GM10847 (cell line): Measurements from ENCODE around the gene KRT36.

ENCODE experiments used
- POLR2A ChIP-seq: IDR thresholded peaks from 2 replicates; pipeline ENCODE4 v1.6.1; 2011; ENCODE audit not compliant: insufficient read length; ENCODE audit errors: extremely low read depth

Gene KRT36

DNA sequence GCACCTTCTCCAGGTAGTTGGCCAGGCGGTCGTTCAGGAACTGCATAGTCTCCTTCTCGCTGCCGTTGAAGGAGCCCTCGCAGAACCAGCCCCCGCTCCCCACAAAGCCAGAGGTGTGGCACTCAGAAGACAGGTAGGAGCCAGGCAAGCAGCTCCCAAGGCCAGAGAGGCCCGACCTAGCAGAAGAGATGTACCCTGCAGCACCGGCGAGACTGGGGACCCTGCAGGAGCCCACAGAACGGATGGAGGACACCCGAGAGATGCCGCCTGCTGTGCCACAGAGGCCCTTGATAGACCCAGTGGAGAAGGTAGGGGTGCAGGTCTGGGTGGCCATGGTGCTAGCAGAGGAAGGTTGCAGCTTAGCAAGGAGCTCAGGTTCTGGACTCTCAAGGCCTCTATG is at the start of gene KRT36:
Gene KRT36 (minus strand): TSS at position 380 of the 400 bp plus-strand sequence. CDS start 46 bp downstream, at position 334.
- no peak for TF ChIP-seq POLR2A

GRCh38 chr17:41539071-41539492 is 49.4 kb upstream of the KRT36 start:
- no peak for TF ChIP-seq POLR2A

GRCh38 chr17:41538565-41538991 is 48.9 kb upstream of the KRT36 start:
- TF ChIP-seq POLR2A, result no peak

- no peak for TF ChIP-seq POLR2A
These were observed 48.3 kb upstream of the KRT36 start for GRCh38 chr17:41537990-41538389.

DNA sequence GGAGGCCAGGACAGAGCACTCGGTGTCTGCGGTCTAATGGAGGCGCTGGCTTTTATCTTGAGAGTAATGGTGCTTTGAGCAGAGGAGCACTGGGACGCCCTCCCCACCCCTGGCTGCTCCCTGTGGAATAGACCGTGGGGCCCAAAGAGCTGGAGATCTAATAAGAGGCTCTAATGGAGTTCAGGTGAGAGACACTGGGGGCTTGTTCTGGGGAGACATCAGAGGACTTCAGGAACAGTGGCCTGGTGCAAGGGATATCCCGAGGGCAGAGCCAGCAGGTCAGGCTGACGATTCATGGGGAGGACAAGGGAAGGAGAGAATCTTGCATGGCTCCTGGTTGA is 47.9 kb upstream of the KRT36 start:
- TF ChIP-seq POLR2A, result no peak

- no peak for TF ChIP-seq POLR2A
These were observed 47.3 kb upstream of the KRT36 start for GRCh38 chr17:41536741-41537613.

GRCh38 chr17:41535764-41536481 is 46.2 kb upstream of the KRT36 start:
- TF ChIP-seq POLR2A, result no peak

DNA sequence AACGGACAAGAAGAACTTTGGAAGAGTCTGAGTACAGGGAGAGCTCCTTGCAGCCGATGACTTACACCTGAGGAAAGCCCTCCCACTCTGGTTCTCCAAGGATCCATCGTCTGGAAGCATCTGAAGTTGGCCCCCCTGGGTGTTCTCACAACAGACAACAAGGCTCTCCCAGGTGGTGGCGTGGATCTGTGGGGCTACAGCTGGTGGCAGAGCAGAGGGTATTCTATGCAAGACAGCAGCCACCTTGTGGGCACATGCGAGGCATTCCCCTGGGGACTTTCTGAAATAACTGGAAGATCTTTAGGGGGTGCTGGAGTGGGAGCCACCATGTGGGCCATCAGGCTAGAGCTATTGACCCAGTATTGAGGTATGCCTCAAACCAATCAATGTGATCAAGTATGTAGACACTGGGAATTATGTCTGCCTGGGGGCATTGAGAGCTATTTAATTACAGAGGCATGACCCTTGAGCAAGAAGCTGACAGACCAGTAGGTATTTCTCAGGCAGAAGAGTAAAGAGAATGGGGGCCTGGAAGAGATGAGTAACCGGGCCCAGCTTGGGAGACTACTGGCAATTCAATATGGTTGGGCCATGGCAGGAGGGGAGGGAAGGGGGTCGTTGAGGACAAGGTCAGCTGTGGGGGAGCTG is 45.3 kb upstream of the KRT36 start:
- TF ChIP-seq POLR2A, result no peak

GRCh38 chr17:41533613-41534012 is 43.9 kb upstream of the KRT36 start:
- TF ChIP-seq POLR2A, result no peak

DNA sequence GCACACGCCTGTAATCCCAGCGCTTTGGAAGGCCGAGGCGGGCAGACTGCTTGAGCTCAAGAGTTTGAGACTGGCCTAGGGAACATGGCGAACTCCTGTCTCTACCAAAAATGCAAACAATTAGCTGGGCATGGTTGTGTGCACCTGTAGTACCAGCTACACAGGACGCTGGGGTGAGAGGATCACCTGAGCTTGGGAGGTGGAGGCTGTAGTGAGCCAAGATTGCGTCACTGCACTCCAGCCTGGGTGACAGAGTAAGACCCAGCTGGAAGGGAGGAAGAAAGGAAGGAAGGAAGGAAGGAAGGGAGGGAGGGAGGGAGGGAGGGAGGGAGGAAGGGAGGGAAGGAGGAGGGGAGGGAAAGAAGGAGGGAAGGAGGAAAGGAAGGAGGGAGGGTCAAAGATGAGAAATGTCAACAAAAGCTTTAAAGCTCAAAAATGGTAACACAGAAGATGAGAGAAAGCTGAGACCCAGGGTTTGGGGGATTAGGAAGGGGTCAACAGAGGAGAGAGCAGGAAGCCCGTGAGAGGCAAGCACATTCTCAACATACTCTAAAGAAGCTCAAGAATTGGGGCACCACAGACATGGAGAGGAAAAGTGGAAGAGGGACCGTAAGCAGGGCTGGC is 43.3 kb upstream of the KRT36 start:
- TF ChIP-seq POLR2A, result no peak

GRCh38 chr17:41531993-41532392 is 42.3 kb upstream of the KRT36 start:
- TF ChIP-seq POLR2A, result no peak

GRCh38 chr17:41530062-41531048 is 40.6 kb upstream of the KRT36 start:
- TF ChIP-seq POLR2A, result no peak

DNA sequence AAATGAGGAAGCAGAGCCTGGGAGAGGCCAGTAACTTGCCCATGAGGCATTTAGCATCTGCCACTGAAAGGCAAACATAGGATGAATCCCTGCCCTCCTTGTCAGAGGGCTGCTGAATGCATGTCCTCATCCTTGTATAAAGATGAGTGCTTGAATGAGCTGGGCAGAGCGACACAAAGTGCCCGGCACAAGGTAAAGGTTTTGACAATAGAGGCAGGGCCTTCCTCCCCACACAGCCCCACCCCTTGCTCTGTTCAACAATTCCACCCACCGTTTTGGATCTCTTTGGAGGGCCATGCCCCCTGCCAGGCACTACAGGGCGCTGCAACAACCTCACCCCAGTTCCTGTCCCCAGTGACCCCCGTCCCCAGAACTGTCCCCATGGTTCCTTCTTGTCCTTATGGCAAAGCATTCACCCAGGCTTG is 39.8 kb upstream of the KRT36 start:
- TF ChIP-seq POLR2A, result no peak

DNA sequence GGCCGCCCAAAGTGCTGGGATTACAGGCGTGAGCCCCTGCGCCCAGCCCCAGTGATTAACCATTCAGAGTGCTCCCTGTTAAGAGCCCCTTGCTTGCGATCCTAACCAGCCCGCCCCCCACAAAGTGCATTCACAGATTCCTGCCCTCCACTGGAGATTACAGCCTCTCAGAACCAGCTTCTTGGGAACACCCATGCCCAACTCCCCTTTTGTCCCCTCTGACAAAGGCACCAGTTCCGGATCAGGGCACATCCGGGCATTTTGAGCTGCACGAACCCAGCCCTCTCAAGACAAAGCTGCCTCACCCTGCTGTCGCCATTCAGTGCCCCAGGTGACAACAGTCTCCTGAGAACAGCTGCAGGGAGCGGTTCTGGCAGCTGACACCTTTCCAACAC is 39.2 kb upstream of the KRT36 start:
- no peak for TF ChIP-seq POLR2A
